ENCODE results near the gene GPM6B. TPM values are rescaled to one million over a fixed set of nuclear protein-coding genes. Genes with fewer than 3 reads are reported as not detected.

The GPM6B gene
- total and polyA plus RNA-seq, 2 experiments from 2014 or later = 82.6 to 95.4 TPM

- no peaks in the 10 kb centered on the region for H3K27me3 Mint-ChIP-seq (ENCODE audit: insufficient read depth, low read depth, poor library complexity)
- H3K36me3 Mint-ChIP-seq (ENCODE audit: low read depth) = peaks cover 67% of the 10 kb centered on the region
- H3K4me1 Mint-ChIP-seq = no peaks in the 10 kb centered on the region
- Histone ChIP-seq H3K4me3 (no peak overlapping the region), H3K27ac (ENCODE audit: low read depth) (no peak overlapping the region), H4K20me1 (replicated peaks; ENCODE audit: insufficient read depth) (no peaks in the 10 kb centered on the region), H3K9me2 (ENCODE audit: insufficient read depth) (no peaks in the 10 kb centered on the region), H3K79me2 (replicated peaks; ENCODE audit: insufficient read depth) (no peaks in the 10 kb centered on the region), H3K36me3 (ENCODE audit: insufficient read depth) (0 out of 2 replicates have a peak, but pooled peaks cover 7% of the 10 kb centered on the region), H2AFZ (no peak overlapping the region), H3K4me2 (no peak overlapping the region), H3K4me1 (ENCODE audit: insufficient read depth) (no peaks in the 10 kb centered on the region), H3F3A (replicated peaks; ENCODE audit: low read depth) (no peaks in the 10 kb centered on the region), H3K27me3 (ENCODE audit: insufficient read depth) (no peaks in the 10 kb centered on the region)
- TF ChIP-seq POLR2AphosphoS5 (IDR thresholded peaks at IDR 0.05; ENCODE audit: low read depth) (no peak), ZNF331 (CRISPR knock-in tag; IDR thresholded peaks at IDR 0.05; ENCODE audit: low read depth) (no peak), ZNF114 (CRISPR knock-in tag; IDR thresholded peaks at IDR 0.05) (no peak), ETS1 (IDR thresholded peaks at IDR 0.05) (no peak), CREB1 (CRISPR knock-in tag; IDR thresholded peaks at IDR 0.05; ENCODE audit: low read depth) (no peak), CTCF (conservative IDR thresholded peaks at IDR 0.05; ENCODE audit: low read depth in 2 of 2) (no peak), JUNB (IDR thresholded peaks at IDR 0.05; ENCODE audit: unreplicated experiment) (no peak), NANOG (IDR thresholded peaks at IDR 0.05; ENCODE audit: borderline replicate concordance) (no peak), ZNF462 (CRISPR knock-in tag; IDR thresholded peaks at IDR 0.05) (no peak), EZH2phosphoT487 (IDR thresholded peaks at IDR 0.05; ENCODE audit: unreplicated experiment) (no peak), EZH2 (IDR thresholded peaks at IDR 0.05; ENCODE audit: low read depth, unreplicated experiment) (no peak), REST (IDR thresholded peaks at IDR 0.05; ENCODE audit: unreplicated experiment) (no peak), STAT1 (IDR thresholded peaks at IDR 0.05; ENCODE audit: unreplicated experiment) (no peak)
- DNase-seq (ENCODE audit: low spot score) = no peak
- H3K27ac Mint-ChIP-seq = no peak overlapping the region
- ATAC-seq = no peak
- H3K9me3 Mint-ChIP-seq = no peaks in the 10 kb centered on the region
- no peak overlapping the region for H3K4me3 Mint-ChIP-seq
Measured at GRCh38 chrX:13748486-13748885, 68.4 kb downstream of the GPM6B start.

All from GM23338 (cell line).